Muscle of back (tissue), 11 donors: Measurements from ENCODE around the gene DEFB132. TPM values are rescaled to one million over a fixed set of nuclear protein-coding genes. Genes with fewer than 3 reads are reported as not detected.
A peak's percentile ranks its signal among the peaks of the same experiment; 100 is the strongest.

Source experiments
- DNase-seq, 3 donors: peaks; one replicate each; pipeline versions ENCODE4 v3.0.0 to v3.0.0-alpha.2; 2013
- polyA plus RNA-seq, 10 donors: library from polyadenylated mRNA; unstranded; fragments of 120-200 nt; gene quantifications; one replicate each; pipeline ENCODE4 v1.2.1, GENCODE V29; 2013; ENCODE audit not compliant: insufficient read length in 10 of 10

Gene DEFB132
- polyA plus RNA-seq, 10 donors: not detected

- DNase-seq: no peak
Measured at GRCh38 chr20:263701-264100, 6.2 kb downstream of the DEFB132 start.

GRCh38 chr20:266596-267562, 9.4 kb downstream of the DEFB132 start:
- peak; percentile 67 to 92 (median 86) for DNase-seq

DNA sequence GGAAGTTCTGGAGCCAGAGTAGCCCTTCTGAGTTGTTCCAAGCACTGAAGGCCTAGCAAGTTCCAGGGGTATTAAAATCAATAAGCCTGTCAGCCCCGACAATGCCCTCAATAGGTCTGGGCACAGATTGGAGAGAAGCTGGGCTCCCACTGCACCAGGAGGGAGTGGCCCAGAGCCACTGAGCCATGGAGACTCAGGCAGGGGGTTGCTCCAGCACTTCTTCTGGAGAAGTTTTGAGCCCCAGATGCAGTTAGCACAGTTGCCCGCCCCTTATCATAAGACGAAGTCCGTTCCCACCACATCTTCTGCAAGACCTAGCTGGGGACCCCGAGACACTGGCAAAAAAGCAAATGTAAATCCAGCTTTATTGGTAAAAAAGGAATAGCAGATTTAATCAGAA, 13.0 kb downstream of the DEFB132 start:
- DNase-seq: no peak

- no peak for DNase-seq
Measured at GRCh38 chr20:271069-271468, 13.5 kb downstream of the DEFB132 start.

GRCh38 chr20:271528-271927, 14.0 kb downstream of the DEFB132 start:
- DNase-seq: no peak

GRCh38 chr20:272718-273117, 15.2 kb downstream of the DEFB132 start:
- DNase-seq: no peak

DNA sequence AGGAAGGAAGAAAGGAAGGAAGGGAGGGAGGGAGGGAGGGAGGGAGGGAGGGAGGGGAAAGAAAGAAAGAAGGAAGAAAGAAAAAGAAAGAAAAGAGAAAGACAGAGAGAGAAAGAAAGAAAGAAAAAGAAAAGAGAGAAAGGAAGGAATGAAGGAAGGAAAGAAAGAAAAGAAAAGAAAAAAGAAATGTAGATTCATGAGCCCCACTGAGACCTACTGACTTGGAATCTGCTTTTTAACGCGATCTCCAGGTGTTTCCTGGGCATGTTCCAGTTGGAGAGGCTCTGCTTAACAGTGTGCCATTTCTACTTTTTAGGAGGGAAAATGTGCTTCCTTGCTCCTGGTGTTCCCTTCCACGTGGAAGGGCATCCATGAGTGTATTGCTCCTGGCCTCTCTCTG, 16.4 kb downstream of the DEFB132 start:
- no peak for DNase-seq

GRCh38 chr20:275791-276190, 18.3 kb downstream of the DEFB132 start:
- no peak for DNase-seq

- DNase-seq: no peak
Measured at GRCh38 chr20:276620-277495, 19.3 kb downstream of the DEFB132 start.

DNA sequence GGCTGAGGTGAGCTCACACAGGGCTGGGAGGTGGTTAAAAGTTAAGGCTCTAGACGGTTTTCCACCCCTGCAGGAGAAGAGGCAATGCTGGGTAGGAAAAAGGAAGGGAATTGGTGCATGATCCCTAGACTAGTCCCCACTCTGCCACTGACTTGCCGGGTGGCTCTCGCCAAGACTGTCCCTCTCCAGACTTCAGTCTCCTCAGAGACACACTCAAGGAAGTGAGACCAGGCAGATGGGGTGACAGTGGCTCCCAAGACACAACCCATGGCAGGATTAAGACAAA, 19.9 kb downstream of the DEFB132 start:
- DNase-seq: no peak

DNA sequence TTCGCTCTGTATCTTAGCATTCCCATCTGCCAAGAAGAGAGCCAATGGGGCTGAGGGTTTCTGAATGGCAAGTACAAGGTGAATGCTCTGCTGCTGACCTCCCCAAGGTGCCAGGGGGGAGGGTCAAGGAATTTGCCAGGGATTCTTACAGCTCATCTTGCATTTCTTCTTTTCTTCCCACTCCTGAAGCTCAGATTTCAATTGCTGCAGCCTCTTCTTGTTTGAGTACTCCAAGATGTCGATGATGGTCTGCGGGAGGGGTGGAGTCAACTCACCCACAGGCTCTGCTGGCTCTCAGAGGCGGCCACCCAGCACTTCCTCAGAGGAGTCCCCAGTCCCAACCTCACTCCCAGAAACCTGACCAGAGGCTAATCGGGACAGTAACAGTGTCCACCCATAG, 20.7 kb downstream of the DEFB132 start:
- no peak for DNase-seq

DNA sequence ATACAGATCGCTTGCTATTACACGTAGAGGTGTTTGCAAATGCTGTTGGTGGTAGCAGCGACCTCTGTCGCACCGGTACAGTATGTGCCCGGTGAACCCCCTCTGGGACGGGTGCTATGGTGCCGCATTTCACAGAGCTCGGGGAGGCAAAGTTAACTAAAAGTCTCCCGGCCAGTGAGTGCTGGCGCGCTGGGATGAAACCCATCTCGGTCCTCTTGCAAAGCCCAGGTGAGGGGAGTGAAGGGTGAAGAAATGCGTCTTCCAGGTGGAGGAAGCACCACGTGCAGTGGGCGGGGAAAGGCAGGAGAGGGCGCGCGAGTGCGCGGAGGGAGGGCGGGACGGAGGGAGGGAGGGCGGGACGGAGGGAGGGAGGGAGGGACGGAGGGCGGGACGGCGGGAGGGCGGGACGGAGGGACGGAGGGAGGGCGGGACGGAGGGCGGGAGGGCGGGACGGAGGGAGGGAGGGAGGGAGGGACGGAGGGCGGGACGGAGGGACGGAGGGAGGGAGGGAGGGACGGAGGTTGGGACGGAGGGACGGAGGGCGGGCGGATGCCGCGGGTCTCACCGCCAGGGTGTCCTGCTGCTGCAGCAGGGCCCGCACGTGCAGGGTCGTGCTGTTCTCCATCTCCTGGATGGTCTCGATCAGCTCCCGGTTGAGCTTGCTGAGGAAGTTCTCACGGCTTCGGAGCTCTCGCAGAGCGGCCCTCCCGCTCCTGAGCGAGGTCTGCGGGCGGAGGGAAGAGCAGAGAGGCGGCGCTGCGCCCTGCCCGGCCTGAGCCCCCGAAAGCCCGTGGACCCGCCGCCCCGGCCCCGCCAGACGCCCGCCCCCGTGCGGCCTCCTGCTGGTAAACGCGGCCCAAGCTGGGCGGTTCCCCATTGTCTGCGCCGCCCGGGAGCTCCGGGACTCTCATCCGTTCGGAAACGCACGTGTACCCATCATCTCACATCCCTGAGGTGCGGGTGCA, 21.4 kb downstream of the DEFB132 start:
- peak in 2 of 3 donors; percentile 37 to 82 for DNase-seq

DNA sequence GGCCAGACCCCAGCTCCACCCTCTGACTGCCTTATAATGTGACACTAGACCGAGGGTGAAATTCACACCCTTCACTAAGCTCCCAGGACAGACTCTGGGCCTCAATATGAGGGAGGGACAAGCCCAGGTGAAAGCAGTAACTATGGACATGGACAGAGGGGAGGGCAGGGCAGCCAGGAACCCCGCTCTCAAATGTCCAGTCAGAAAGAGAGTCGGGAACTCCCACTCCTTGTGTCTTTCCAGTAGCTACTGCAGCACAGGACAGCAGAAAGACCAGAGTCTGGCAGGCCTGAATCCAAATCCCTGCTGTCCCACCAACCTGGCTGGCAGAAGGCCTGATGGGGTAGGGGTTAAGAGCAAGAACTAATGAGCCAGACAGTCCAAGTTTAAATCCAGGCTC, 26.6 kb downstream of the DEFB132 start:
- no peak for DNase-seq

- no peak for DNase-seq
Measured at GRCh38 chr20:286508-286907, 29.0 kb downstream of the DEFB132 start.

GRCh38 chr20:288956-289692, 31.6 kb downstream of the DEFB132 start:
- no peak for DNase-seq

GRCh38 chr20:289693-290083, 32.2 kb downstream of the DEFB132 start:
- no peak for DNase-seq

DNA sequence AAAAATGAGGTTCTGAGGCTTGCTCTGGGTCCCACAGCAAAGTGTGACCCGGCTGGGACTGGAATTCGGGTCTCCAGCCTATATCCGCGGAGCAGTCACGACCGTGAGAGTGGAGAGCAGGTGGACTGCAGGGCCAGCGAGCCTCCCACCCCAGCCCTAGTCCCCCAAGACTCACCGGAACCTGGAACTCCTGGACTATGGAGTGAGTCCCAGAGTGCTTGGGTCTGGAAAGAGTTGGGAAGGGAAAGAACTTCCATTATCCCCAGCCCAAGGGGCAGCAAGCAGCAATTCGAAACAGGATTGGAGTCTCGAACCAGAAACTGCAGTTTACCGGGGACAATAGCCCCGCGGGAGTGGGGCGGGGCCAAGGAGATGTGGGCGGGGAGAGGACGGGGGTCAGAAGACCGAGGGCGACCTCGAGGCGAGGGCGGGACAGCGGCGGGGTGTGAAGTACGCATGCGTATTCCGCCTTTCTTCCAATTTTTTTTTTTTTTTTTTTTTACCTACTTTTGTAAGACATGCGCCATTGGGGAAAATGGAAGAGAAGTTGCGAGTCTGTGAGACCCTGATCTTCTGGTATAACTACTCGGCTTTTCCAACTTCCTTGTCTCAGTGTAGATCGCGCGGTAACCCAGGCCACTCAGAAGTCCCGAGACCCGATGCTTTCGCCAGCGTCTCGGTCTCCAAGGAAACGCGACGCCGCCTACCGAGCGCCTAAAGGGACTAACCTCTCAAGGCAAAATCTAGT, 32.7 kb downstream of the DEFB132 start, which contains the start of gene C20orf96:
TSS of gene C20orf96 (minus strand) at position 667 of the 748 bp plus-strand sequence. CDS start at position 527, 140 bp downstream.
- peak; percentile 93 to 97 (median 94) for DNase-seq

- DNase-seq: no peak
Measured at GRCh38 chr20:294602-295001, 37.1 kb downstream of the DEFB132 start.

- no peak for DNase-seq
Measured at GRCh38 chr20:295804-296203, 38.3 kb downstream of the DEFB132 start.
